ENCODE measurements around the gene DAPK1. TPM values are rescaled to one million over a fixed set of nuclear protein-coding genes. Genes with fewer than 3 reads are reported as not detected.

Gene DAPK1
- total RNA-seq, 1 experiment from 2014 or later: not detected

DNA sequence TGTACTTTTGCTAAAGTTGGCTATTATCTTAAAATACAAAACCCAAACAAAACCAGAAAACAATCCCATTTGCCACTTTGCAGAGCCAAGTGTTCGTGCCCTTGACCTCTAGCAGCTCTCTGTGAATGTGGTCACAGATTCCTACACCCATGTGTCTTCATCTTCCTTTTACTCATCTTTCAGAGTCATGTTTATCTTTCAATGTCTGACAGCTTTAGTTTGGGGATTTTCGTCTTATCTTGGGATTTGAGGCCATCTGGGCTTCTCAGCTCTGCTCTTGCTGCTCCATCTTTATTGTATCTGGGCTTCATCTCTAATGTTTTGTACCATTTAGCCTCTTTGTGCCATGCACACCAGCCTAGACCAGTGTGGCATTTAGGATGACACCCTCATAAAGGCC, 81.0 kb downstream of the DAPK1 start:
- H3K27me3 ChIP-seq (ENCODE audit: low read length): no peaks in the 10 kb centered on the region
- H3K9me2 ChIP-seq (replicated peaks; ENCODE audit: insufficient read depth, low read length): no peaks in the 10 kb centered on the region
- no peaks in the 10 kb centered on the region for H3K4me1 ChIP-seq (ENCODE audit: low read length)
- DNase-seq: no peak
- no peak overlapping the region for H2AFZ ChIP-seq (ENCODE audit: low read length)
- no peaks in the 10 kb centered on the region for H4K20me1 ChIP-seq (ENCODE audit: insufficient read depth, low read depth, low read length)
- no peak overlapping the region for H3K4me3 ChIP-seq (ENCODE audit: low read length)
- no peaks in the 10 kb centered on the region for H3K9me3 ChIP-seq (ENCODE audit: low read length)
- H3K79me2 ChIP-seq (ENCODE audit: low read length): no peaks in the 10 kb centered on the region
- H3K9ac ChIP-seq (ENCODE audit: low read length): no peak overlapping the region
- H3K27ac ChIP-seq (ENCODE audit: low read length): no peak overlapping the region
- no peak overlapping the region for H3K4me2 ChIP-seq (ENCODE audit: low read depth, low read length, poor library complexity, severe bottlenecking)
- no peaks in the 10 kb centered on the region for H3K36me3 ChIP-seq (ENCODE audit: insufficient read depth, low read length)

DNA sequence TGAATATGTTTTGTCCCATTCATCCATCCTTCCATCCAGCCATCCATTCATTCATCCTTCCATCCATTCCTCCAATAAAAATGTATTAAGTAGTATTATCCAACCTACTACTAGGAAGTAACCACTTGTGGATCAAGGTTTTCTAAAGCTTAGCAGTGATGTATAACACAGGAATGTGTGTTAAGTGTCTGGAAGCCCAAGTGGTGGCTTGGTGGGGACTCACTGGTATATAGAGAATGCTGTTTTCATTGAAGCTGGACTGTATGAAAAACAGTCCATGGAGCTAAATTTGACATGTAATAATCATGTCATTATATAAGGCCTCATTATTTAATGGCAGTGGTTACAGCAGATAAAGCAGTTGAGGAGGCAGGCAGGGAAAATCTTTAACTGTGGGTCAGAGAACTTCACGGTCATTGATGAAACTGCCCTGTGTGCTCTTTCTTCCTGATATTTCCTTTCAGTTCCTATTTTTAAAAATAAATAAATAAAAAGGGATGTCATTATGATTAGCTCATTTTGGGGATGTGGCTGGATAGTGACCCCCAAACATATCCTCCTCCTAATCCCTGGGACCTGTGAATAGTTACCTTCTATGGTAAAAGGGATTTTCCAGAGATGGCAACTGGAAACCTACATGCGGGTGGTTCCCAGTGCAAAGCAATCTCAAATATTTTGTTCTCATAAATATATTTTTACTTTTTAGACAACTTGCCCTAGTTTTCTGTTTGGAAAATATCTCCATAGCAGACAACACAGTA, 82.3 kb downstream of the DAPK1 start:
- Histone ChIP-seq H3K27ac (ENCODE audit: low read length) (no peak overlapping the region), H3K27me3 (ENCODE audit: low read length) (no peaks in the 10 kb centered on the region), H3K4me2 (ENCODE audit: low read depth, low read length, poor library complexity, severe bottlenecking) (no peak overlapping the region), H3K36me3 (ENCODE audit: insufficient read depth, low read length) (no peaks in the 10 kb centered on the region), H4K20me1 (ENCODE audit: insufficient read depth, low read depth, low read length) (no peaks in the 10 kb centered on the region), H2AFZ (ENCODE audit: low read length) (no peak overlapping the region), H3K9me3 (ENCODE audit: low read length) (no peaks in the 10 kb centered on the region), H3K79me2 (ENCODE audit: low read length) (no peaks in the 10 kb centered on the region), H3K4me1 (ENCODE audit: low read length) (no peaks in the 10 kb centered on the region), H3K9ac (ENCODE audit: low read length) (no peak overlapping the region), H3K4me3 (ENCODE audit: low read length) (no peak overlapping the region), H3K9me2 (replicated peaks; ENCODE audit: insufficient read depth, low read length) (no peaks in the 10 kb centered on the region)
- DNase-seq: no peak

DNA sequence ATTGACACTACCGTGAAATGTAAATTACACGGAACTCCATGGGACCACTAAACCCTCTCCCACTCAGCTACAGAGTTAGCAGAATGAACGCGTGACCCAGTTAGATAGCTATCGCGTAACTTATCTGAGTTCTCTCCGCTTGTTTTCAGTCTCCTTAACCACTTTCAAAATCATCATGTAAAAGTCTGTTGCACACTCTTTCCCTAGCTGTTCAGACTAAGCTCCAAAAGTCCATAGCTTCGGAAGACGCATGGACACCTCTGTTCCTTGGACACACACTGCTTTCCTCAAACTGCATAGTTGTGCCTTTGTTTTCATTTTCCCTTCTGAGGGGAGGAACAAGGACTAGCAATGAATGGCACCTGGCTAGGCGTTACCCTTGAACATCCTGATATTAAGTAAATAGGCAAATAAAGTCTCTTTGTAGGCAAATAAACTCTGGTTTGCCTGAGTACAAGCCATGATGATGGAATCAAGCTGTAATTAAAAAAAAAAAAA, 83.3 kb downstream of the DAPK1 start:
- no peaks in the 10 kb centered on the region for H4K20me1 ChIP-seq (ENCODE audit: insufficient read depth, low read depth, low read length)
- H3K27ac ChIP-seq (ENCODE audit: low read length): no peak overlapping the region
- H3K4me3 ChIP-seq (ENCODE audit: low read length): no peak overlapping the region
- no peaks in the 10 kb centered on the region for H3K4me1 ChIP-seq (ENCODE audit: low read length)
- no peak for DNase-seq
- no peaks in the 10 kb centered on the region for H3K9me2 ChIP-seq (replicated peaks; ENCODE audit: insufficient read depth, low read length)
- H3K27me3 ChIP-seq (ENCODE audit: low read length): no peaks in the 10 kb centered on the region
- H3K4me2 ChIP-seq (ENCODE audit: low read depth, low read length, poor library complexity, severe bottlenecking): no peak overlapping the region
- H2AFZ ChIP-seq (ENCODE audit: low read length): no peak overlapping the region
- no peaks in the 10 kb centered on the region for H3K36me3 ChIP-seq (ENCODE audit: insufficient read depth, low read length)
- no peak overlapping the region for H3K9ac ChIP-seq (ENCODE audit: low read length)
- no peaks in the 10 kb centered on the region for H3K79me2 ChIP-seq (ENCODE audit: low read length)
- H3K9me3 ChIP-seq (ENCODE audit: low read length): no peaks in the 10 kb centered on the region

DNA sequence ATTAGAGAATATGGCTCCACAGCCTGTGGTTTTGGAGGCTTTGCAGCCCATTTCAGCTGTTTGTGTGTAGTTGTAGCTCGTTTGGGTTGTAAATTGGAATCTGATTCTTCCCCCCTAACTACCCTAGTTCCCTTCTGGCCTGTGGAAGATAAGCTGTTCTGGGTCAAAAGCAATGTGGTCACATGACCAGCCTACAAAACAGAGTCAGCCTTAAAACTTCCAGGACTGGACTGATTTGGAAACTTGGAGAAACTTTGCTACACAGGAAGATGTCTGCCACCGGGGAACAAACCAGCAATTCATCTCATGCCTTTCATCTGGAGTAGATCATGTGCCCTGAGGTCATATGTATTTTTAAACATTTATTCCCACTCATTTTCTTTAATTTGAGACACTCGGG, 83.8 kb downstream of the DAPK1 start:
- Histone ChIP-seq H3K27ac (ENCODE audit: low read length) (no peak overlapping the region), H3K9ac (ENCODE audit: low read length) (no peak overlapping the region), H3K79me2 (ENCODE audit: low read length) (no peaks in the 10 kb centered on the region), H3K36me3 (ENCODE audit: insufficient read depth, low read length) (no peaks in the 10 kb centered on the region), H3K27me3 (ENCODE audit: low read length) (no peaks in the 10 kb centered on the region), H3K9me2 (replicated peaks; ENCODE audit: insufficient read depth, low read length) (no peaks in the 10 kb centered on the region), H3K4me3 (ENCODE audit: low read length) (no peak overlapping the region), H3K4me1 (ENCODE audit: low read length) (no peaks in the 10 kb centered on the region), H3K4me2 (ENCODE audit: low read depth, low read length, poor library complexity, severe bottlenecking) (no peak overlapping the region), H3K9me3 (ENCODE audit: low read length) (no peaks in the 10 kb centered on the region), H4K20me1 (ENCODE audit: insufficient read depth, low read depth, low read length) (no peaks in the 10 kb centered on the region), H2AFZ (ENCODE audit: low read length) (no peak overlapping the region)
- DNase-seq: no peak

DNA sequence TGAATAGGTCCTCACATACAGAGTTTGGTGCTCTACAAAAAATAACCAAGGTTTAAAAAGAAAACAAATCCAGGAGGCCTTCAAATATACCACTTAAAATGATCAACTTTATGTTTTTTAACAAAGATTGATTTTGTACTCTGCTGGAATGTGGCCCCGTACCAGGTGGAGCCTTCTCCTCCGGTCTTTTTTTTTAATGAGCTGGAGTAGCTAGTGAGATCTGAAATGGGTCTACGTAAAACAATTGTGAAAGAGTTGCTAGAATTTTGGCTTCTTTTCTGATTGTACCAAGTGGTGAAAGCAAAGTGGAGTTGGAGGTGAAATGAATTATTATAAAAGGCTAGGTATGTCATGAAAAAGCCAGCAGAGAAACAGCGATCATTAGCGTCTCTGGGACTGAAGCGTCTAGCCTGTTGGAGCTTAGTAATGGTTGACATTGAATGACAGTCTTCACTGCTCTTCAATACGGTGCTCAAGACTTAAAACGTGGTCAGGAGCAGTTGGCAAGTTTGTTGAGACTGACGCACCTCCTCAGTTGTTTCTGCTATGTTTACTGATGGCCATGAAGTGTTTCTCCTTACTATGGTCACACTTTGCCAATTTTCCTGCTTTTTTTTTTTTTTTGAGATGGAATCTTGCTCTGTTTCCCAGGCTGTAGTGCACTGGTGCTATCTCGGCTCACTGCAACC, 84.4 kb downstream of the DAPK1 start:
- Histone ChIP-seq H2AFZ (ENCODE audit: low read length) (no peak overlapping the region), H4K20me1 (ENCODE audit: insufficient read depth, low read depth, low read length) (no peaks in the 10 kb centered on the region), H3K79me2 (ENCODE audit: low read length) (no peaks in the 10 kb centered on the region), H3K9me2 (replicated peaks; ENCODE audit: insufficient read depth, low read length) (no peaks in the 10 kb centered on the region), H3K4me3 (ENCODE audit: low read length) (no peak overlapping the region), H3K9ac (ENCODE audit: low read length) (no peak overlapping the region), H3K9me3 (ENCODE audit: low read length) (no peaks in the 10 kb centered on the region), H3K4me1 (ENCODE audit: low read length) (no peaks in the 10 kb centered on the region), H3K27me3 (ENCODE audit: low read length) (no peaks in the 10 kb centered on the region), H3K4me2 (ENCODE audit: low read depth, low read length, poor library complexity, severe bottlenecking) (no peak overlapping the region), H3K27ac (ENCODE audit: low read length) (no peak overlapping the region), H3K36me3 (ENCODE audit: insufficient read depth, low read length) (no peaks in the 10 kb centered on the region)
- no peak for DNase-seq

DNA sequence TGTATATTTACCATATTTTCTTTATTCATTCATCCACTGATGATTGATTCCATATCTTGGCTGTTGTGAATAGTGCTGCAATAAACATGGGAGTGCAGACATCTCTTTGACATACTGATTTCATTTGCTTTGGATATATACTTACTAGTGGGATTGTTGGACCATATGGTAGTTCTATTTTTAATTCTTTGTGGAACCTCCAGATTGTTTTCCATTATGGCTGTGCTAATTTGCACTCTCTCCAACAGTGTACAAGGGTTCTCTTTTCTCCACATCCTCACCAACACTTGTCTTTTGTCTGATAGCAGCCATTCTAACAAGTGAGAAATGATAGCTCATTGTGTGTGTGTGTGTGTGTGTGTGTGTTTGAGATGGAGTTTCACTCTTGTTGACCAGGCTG, 86.7 kb downstream of the DAPK1 start:
- Histone ChIP-seq H3K9me2 (replicated peaks; ENCODE audit: insufficient read depth, low read length) (no peaks in the 10 kb centered on the region), H3K27me3 (ENCODE audit: low read length) (no peaks in the 10 kb centered on the region), H3K36me3 (ENCODE audit: insufficient read depth, low read length) (no peaks in the 10 kb centered on the region), H2AFZ (ENCODE audit: low read length) (no peak overlapping the region), H3K9ac (ENCODE audit: low read length) (no peak overlapping the region), H3K4me1 (ENCODE audit: low read length) (no peaks in the 10 kb centered on the region), H3K79me2 (ENCODE audit: low read length) (no peaks in the 10 kb centered on the region), H3K4me3 (ENCODE audit: low read length) (no peak overlapping the region), H4K20me1 (ENCODE audit: insufficient read depth, low read depth, low read length) (no peaks in the 10 kb centered on the region), H3K4me2 (ENCODE audit: low read depth, low read length, poor library complexity, severe bottlenecking) (no peak overlapping the region), H3K27ac (ENCODE audit: low read length) (no peak overlapping the region), H3K9me3 (ENCODE audit: low read length) (no peaks in the 10 kb centered on the region)
- DNase-seq: no peak

DNA sequence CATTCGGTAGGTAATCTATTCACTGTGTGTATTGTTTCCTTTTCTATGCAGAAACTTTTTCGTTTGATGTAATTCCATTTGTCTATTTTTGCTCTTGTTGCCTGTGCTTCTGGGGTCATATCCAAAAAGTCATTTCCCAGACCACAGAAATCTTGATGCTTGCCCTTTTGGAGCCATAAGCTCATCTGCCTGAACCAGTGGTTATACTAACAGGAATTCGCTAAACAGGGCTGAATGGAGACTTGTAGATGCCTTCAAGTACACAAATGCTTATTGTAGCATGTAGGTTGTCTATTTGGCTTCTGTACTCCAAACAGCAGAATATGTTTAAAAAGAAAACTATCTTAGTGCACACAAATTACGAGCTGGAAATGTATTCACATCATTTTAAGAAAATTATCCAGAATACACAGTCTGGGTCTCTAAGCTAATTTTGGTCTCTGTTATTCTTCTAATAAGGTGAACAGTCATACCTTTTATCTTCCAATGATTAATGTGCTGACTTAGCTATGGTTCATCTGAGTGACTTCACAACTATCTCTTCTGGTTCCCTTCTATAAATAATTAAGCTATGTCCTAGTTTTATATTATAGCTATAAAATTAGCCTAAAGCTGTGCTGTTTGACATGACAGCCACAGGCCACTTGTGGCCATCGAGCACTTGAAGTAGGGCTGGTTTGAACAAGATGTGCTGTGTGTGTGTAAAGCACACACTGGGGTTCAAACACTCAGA, 87.6 kb downstream of the DAPK1 start:
- Histone ChIP-seq H3K4me1 (ENCODE audit: low read length) (no peaks in the 10 kb centered on the region), H3K4me3 (ENCODE audit: low read length) (no peak overlapping the region), H3K4me2 (ENCODE audit: low read depth, low read length, poor library complexity, severe bottlenecking) (no peak overlapping the region), H3K79me2 (ENCODE audit: low read length) (no peaks in the 10 kb centered on the region), H3K9me2 (replicated peaks; ENCODE audit: insufficient read depth, low read length) (no peaks in the 10 kb centered on the region), H3K9ac (ENCODE audit: low read length) (no peak overlapping the region), H3K27ac (ENCODE audit: low read length) (no peak overlapping the region), H2AFZ (ENCODE audit: low read length) (no peak overlapping the region), H4K20me1 (ENCODE audit: insufficient read depth, low read depth, low read length) (no peaks in the 10 kb centered on the region), H3K9me3 (ENCODE audit: low read length) (no peaks in the 10 kb centered on the region), H3K27me3 (ENCODE audit: low read length) (no peaks in the 10 kb centered on the region), H3K36me3 (ENCODE audit: insufficient read depth, low read length) (no peaks in the 10 kb centered on the region)
- DNase-seq: no peak

DNA sequence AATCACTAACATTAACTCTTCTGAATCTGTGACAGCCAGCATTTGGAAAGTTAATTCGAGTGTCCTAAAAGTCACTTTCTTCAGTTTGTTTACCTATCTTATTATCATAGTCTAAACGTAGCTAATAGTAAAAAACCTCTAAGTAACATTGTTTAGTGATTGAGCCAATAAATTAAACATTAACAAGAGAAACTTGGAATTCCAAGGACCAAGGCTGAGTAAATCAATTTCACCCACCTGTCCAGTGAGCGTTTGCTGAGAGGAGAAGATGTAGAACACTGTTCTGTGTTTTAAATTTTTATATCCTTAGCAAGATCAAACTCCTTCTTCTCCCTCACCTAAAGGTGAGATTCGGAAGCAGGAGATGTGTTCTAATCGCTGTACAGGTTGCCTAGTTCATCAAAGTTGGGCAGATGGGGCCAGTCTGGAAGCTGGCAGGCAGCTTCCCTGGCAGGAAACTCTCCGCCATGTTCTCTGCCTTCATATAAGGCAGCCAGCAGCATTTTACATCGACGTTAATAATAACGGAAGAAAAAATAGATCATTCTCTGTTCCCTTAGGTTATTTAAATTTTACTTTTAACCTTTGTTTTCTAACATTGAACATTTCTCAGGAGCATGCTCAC, 89.2 kb downstream of the DAPK1 start:
- H3K9me2 ChIP-seq (replicated peaks; ENCODE audit: insufficient read depth, low read length): no peaks in the 10 kb centered on the region
- no peaks in the 10 kb centered on the region for H3K36me3 ChIP-seq (ENCODE audit: insufficient read depth, low read length)

More for the DNA sequence above, 89.2 kb downstream of the DAPK1 start:
- no peaks in the 10 kb centered on the region for H3K27me3 ChIP-seq (ENCODE audit: low read length)
- no peak overlapping the region for H3K4me3 ChIP-seq (ENCODE audit: low read length)
- no peak overlapping the region for H3K9ac ChIP-seq (ENCODE audit: low read length)
- no peak overlapping the region for H3K27ac ChIP-seq (ENCODE audit: low read length)
- H3K4me2 ChIP-seq (ENCODE audit: low read depth, low read length, poor library complexity, severe bottlenecking): no peak overlapping the region
- H3K4me1 ChIP-seq (ENCODE audit: low read length): no peaks in the 10 kb centered on the region
- H2AFZ ChIP-seq (ENCODE audit: low read length): no peak overlapping the region
- no peaks in the 10 kb centered on the region for H3K9me3 ChIP-seq (ENCODE audit: low read length)
- no peak for DNase-seq
- H3K79me2 ChIP-seq (ENCODE audit: low read length): no peaks in the 10 kb centered on the region
- no peaks in the 10 kb centered on the region for H4K20me1 ChIP-seq (ENCODE audit: insufficient read depth, low read depth, low read length)

Measured in Karpas-422 (cell line).